GM19397 (cell line): ENCODE data around the gene FAM168B.

Experiments
- ATAC-seq: cut with Tn5 transposase; IDR thresholded peaks from one replicate; pipeline ENCODE4 v1.9.1; 2021; ENCODE audit warnings: mild to moderate bottlenecking, moderate library complexity; ENCODE audit not compliant: unreplicated experiment

FAM168B gene

GRCh38 chr2:131027566-131028528, 65.4 kb downstream of the FAM168B start:
- ATAC-seq, result no peak

- no peak for ATAC-seq
These were observed 66.3 kb downstream of the FAM168B start for GRCh38 chr2:131026919-131027318.

DNA sequence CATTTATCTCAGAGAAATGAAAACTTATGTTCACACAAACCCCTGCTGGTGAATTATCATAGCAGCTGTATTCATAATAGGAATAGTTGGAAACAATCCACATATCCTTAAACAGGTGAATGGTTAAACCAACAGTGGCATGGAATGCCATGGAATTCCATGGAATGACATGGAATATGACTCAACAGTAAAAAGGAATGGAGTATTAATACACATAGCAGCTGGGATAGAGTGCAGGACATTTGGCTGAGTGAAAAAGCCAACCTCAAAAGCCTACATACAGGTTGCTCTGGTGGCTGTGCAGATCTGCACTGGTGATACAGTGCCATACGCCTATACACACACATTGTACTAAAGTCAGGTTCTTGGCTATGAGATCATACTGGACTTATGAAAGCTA, 69.5 kb downstream of the FAM168B start:
- ATAC-seq, result no peak

DNA sequence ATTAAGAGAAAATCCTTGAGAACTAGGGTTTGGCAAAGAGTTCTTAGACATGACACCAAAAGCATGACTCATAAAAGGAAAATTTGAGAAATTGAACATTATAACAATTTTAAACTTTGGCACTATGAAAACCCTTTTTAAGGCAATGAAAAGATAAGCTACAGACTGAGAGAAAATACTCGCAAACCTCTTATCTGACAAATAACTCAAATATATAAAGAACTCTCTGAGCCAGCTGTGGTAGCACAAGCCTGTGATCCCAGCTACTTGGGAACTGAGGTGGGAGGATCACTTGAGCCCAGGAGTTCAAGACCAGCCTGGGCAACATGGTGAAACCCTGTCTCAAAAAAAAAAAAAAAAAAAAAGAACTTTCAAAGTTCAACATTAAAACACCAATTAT, 70.5 kb downstream of the FAM168B start:
- ATAC-seq, result no peak

DNA sequence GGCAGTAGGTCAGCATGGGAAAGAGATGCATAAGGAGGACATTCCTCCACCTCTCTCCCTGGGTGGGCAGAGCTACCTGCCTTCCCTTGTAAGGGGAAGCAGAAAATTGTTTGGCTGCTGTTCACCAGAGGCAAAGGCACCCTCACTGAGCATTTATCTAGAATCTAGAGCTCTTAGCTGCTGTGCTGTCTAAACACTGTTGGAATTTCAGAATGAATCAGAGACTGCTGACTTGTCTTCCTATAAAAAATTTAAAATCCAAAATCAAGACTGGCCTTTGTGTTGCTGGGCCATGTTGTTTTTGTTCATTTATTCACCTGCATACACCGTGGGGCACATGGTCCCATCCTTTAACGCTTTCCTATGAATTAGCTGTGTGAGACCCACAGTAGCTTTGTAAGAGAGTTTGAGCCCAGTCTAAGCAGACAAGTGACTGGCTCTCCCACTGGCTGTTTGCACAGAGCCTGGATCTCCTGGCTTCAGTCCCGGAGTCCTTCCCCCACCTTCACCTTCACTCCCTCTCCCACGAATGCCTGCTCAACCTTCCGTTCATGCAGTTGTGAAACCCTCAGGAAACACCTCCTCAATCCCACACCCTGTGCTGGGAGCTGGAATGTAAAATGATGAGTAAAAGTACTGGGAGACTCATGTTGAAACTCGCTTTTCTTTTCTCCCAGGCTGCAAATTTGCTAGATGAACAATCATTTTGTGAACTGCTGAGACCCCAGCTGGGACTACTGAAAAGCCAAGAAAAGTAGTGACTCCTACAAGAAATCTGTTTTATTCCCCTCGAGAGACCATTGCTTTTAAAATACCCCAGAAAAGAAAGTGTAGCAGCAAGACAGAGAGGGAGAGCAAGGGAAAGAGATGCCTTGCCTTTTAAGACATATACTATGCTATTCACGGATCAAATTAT, 76.2 kb downstream of the FAM168B start:
- no peak for ATAC-seq

DNA sequence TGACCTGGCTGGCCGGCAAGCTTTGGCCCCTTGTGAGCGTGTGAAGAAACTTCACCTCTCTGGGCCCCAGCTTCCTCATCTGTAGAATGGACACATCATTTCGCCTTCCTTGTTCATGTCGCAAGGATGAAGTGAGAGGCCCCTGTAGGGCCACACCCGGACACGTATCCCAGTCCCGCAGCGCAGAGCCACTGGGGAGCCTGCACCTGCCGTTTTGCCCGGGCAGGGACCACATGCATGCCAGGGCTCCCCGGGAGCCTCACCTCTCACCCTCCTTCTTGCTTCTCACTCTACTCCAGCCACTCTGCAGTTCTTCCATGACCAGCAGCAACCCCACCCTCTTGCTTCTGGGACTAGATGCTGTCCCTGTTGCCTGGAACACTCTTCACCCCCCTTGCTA, 77.5 kb downstream of the FAM168B start:
- no peak for ATAC-seq

- no peak for ATAC-seq
These were observed 79.1 kb downstream of the FAM168B start for GRCh38 chr2:131014141-131014540.

DNA sequence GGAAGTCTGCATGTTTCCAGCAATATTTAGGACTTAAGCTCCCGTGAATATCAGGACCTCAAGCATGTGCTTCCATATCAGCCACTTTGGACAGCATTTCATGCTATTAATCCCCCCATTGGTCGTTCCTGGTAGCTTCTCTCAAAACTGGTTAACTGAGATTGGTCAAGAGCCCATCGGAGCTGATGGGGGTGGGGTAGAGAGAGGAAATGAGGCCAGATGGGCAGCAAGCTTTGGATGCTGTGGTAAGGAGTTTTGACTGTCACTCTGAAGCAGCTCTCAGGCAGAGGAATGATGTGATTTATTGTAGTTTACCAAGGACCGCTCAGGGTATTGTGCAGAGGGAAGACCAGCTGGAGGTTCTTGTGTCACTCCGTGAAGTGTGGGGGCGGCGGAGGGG, 81.8 kb downstream of the FAM168B start:
- ATAC-seq, result no peak

DNA sequence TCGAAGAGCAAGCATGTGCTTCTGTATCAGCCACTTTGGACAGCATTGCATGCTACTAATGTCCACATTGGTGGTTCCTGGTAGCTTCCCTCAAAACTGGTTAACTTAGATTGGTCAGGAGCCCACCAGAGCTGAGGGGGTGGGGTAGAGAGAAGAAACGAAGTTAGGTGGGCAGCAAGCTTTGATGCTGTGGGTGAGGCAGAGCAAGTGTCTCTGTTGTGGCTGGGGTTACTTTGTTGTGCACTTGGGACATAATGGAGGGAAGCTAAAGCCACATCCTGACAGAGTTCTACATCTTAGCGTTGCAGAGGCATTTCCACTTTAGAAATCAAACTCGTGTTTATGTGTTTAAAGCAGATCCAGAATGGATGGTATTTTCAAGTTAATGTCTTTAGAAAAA, 82.7 kb downstream of the FAM168B start:
- ATAC-seq, result no peak

GRCh38 chr2:131009713-131010475, 83.4 kb downstream of the FAM168B start:
- no peak for ATAC-seq

DNA sequence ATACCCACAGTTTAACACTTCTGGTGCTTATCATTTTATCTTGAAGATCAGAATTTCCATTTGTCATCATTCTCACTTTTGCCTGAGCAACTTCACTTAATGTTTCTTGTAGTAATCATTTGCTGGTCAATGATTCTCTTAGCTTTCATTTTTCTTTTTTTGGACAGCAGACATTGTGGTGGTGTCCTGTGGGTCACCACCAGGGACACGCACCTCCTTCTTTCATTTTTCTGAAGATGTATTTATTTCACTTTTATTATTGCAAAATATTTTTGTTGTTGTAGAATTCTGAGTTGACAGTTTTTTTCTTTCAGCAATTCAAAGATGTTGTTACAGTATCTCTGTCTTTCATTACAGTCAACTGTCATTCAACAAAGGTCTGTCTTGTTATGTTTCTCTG, 84.3 kb downstream of the FAM168B start:
- ATAC-seq, result no peak

DNA sequence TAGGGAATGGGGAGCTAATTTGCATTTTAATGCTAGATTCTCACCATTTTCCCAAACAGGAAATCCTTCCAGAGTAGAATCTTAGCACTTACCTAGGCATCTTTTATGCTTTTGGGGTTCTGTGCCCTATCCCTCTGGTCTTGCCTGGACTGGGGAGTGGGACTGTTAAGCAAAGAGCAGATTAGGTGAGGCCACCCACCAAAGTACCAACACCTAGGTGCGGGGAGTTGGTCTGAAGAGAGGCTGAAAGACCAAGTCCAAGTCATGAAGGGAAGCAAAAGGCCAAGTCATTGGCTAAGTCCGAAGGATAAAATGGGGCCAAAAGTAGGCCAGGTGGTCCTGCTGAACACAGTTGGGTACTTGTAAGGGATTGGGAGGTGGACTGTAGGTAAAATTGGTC, 86.7 kb downstream of the FAM168B start:
- no peak for ATAC-seq

GRCh38 chr2:131005216-131005935, 87.9 kb downstream of the FAM168B start:
- ATAC-seq, result no peak

- no peak for ATAC-seq
These were observed 88.6 kb downstream of the FAM168B start for GRCh38 chr2:131004446-131005209.

- no peak for ATAC-seq
These were observed 94.7 kb downstream of the FAM168B start for GRCh38 chr2:130998561-130998960.
